Spinal cord (tissue), 10 donors: ENCODE data around the gene HS3ST5. TPM values are rescaled to one million over a fixed set of nuclear protein-coding genes. Genes with fewer than 3 reads are reported as not detected.
"Not testable (repeated sequence)": the region's sequence is repeated elsewhere in the genome, so short reads cannot be mapped to it uniquely, and the experiment has no call there.

Experiments used
- DNase-seq, 6 donors: peaks; one replicate each; pipeline versions ENCODE4 v3.0.0 to v3.0.0-alpha.2; 2013 to 2015; ENCODE audit warnings: low spot score in 6 of 6, low read depth in 4 of 6
- H3K27ac ChIP-seq: one replicate; pipeline ENCODE4 v1.5.1; 2013; ENCODE audit warnings: low read depth, low read length, control low read depth
- H3K27me3 ChIP-seq: one replicate; pipeline ENCODE4 v1.6.1; 2013; ENCODE audit warnings: low read length; ENCODE audit not compliant: control insufficient read depth, insufficient read depth
- H3K36me3 ChIP-seq: one replicate; pipeline ENCODE4 v1.6.1; 2013; ENCODE audit warnings: low read length; ENCODE audit not compliant: control insufficient read depth, insufficient read depth
- H3K4me1 ChIP-seq: one replicate; pipeline ENCODE4 v1.6.1; 2013; ENCODE audit warnings: low read length; ENCODE audit not compliant: control insufficient read depth, insufficient read depth
- H3K4me3 ChIP-seq: one replicate; pipeline ENCODE4 v1.5.1; 2013; ENCODE audit warnings: low read depth, low read length, control low read depth
- H3K9me3 ChIP-seq: one replicate; pipeline ENCODE4 v1.6.1; 2013; ENCODE audit warnings: low read length; ENCODE audit not compliant: control insufficient read depth, insufficient read depth
- WGBS: methylation state at CpG from one replicate; pipeline ENCODE4 v1.1.5; 2013; ENCODE audit warnings: missing lambda C conversion rate; ENCODE audit not compliant: insufficient coverage; 5-methylcytosine and 5-hydroxymethylcytosine counted together
- polyA plus RNA-seq, 2 donors: library from polyadenylated mRNA; unstranded; fragments of 120-200 nt; gene quantifications; one replicate each; pipeline ENCODE4 v1.2.1, GENCODE V29; 2013; ENCODE audit not compliant: insufficient read length in 2 of 2
- total RNA-seq, 2 donors: library from RNA; depleted of rRNA in 1 of 2; stranded (reverse); fragments of 120-200 nt in 1 of 2; fragments of >200 nt in 1 of 2; gene quantifications; one replicate each; pipeline versions ENCODE4 v1.2.3 to v1.2.4, GENCODE V29; 2013 to 2014
- donor health status: healthy.

Gene HS3ST5
- total and polyA plus RNA-seq, 4 donors = 4.1 to 25.8 (median 21.9) TPM

DNA sequence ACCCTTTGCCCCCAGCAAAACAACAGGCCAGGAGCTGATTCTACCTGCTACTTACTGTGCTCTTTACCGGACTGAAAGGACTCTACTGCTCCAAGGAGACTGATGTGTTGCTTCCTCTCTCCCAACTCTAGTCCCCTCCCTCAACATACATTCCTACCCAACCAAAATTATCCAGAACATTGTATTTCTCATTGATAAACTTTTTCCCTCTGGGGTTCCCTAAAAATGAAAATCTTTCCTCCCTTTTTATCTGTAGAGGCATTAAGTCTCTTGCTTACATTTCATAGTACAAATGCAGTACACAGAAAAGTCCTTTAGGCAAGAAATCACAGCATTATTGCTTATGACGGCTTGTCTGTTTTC is 940 bp upstream of the HS3ST5 start:
- peaks cover 10% of the 10 kb centered on the region for H3K27me3 ChIP-seq
- H3K4me3 ChIP-seq = peak overlapping the region; percentile 64
- H3K36me3 ChIP-seq = no peaks in the 10 kb centered on the region
- no peak overlapping the region for H3K27ac ChIP-seq
- H3K4me1 ChIP-seq = peaks cover 13% of the 10 kb centered on the region
- no peak for DNase-seq
- WGBS = 0% methylated on average over 1 of the region's 2 CpGs
- no peaks in the 10 kb centered on the region for H3K9me3 ChIP-seq

DNA sequence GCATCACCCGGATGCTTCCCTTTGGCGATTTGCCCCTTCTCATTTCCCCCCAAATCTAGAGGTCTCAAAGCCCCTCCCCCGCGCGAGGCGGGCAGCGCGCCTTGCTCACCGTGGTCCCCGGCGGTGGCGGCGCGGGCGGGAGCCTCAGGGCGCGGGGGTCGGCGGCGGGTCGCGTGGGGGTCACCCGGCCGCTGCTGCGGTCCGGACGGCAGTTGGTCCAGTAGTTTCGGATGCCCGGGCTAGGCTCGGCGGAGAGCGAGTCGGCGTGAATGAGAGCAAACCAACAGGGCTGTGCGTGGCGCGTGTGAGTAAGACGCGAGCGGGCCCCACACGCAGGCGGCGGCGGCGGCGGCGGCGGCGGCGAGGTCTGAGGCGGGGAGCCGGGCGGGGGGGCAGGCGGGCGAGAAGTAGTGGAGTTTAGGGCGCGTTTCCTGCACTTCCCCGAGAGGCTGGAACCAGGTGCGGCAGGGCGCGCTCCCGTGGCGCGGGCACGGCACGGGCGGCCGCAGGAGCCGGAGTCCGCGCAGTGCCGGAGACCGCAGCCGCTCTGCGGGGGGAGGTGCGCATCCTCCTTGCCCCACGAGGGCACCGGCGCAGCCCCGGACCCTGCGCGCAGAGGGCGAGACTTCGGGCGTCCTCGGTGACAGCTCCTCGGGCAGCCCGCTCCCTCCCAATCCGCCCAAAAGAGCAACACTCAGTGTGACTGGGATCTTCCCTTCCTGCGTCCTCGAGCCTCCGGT is 567 bp downstream of the HS3ST5 start:
- Histone ChIP-seq H3K9me3 (no peaks in the 10 kb centered on the region), H3K27me3 (peaks cover 10% of the 10 kb centered on the region), H3K4me1 (peaks cover 13% of the 10 kb centered on the region), H3K36me3 (no peaks in the 10 kb centered on the region), H3K4me3 (peak overlapping the region; percentile 64), H3K27ac (no peak overlapping the region)
- 0% methylated on average over 92 of the region's 92 CpGs for WGBS
- DNase-seq = peak in 2 of 6 donors; percentile 76 to 85

DNA sequence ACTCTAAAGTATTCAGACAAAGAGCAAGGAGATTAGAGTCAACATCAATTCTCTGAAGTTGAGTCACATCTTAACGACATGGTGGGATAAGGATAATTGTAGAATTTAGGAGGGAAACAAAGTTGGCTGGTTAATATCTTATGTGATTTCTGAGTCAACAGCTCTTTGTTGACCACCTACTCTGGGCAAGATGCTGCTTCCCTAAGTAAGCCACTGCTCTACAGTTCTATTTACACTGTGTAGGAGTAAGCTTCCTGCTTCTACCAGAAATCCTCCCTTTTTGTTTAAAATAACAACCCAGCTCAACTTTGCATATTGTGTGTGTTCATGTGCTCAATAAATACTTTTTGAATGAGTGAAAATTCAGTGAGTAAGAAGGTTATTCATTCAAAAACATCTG is 3.1 kb downstream of the HS3ST5 start:
- peaks cover 10% of the 10 kb centered on the region for H3K27me3 ChIP-seq
- no peaks in the 10 kb centered on the region for H3K36me3 ChIP-seq
- H3K4me1 ChIP-seq = peaks cover 13% of the 10 kb centered on the region
- WGBS = 14% methylated on average over 1 of the region's 1 CpG
- H3K4me3 ChIP-seq = peak overlapping the region; percentile 6
- no peaks in the 10 kb centered on the region for H3K9me3 ChIP-seq
- H3K27ac ChIP-seq = no peak overlapping the region
- peak in 1 of 6 donors; percentile 44 for DNase-seq

DNA sequence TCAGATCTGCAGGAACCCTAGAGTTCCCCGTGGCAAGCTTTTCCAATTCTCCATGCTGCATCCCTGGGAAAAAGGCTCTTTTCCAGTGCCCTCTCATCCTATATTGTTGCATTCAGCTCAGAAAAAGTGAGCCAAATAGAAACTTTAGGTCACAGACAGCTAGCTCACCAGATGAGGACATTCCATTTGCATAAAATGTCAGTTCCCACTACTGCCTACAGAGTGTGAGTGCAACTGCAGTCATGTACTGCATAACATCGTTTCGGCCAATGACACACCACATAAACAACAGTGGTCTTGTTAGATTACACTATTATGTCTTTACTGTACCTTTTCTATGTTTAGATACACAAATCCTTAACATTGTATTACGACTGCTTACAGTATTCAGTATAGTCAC is 8.6 kb downstream of the HS3ST5 start:
- no peaks in the 10 kb centered on the region for H3K9me3 ChIP-seq
- H3K27me3 ChIP-seq = no peaks in the 10 kb centered on the region
- H3K36me3 ChIP-seq = no peaks in the 10 kb centered on the region
- no peak for DNase-seq
- no peak overlapping the region for H3K4me3 ChIP-seq
- H3K4me1 ChIP-seq = no peaks in the 10 kb centered on the region
- H3K27ac ChIP-seq = no peak overlapping the region
- WGBS = 68% methylated on average over 2 of the region's 4 CpGs

DNA sequence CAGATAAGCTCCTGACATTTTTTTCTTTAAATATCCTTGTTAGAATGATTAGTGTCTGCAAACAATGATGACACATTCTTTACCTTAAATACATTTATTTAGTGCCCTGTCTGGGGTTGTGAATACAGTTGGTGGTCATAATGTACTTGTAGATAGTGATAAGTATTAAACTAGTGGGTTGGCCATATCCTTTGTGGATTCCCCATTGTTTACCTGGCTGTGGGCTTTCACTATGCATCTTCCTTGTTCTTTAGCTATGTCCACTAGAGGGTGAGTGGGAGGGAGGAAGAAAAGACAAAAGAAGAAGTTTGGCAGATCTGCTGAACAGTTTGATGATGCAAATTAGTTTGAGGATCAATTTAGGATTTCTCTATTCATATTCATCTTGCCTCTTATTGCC is 15.7 kb downstream of the HS3ST5 start:
- no peak overlapping the region for H3K4me3 ChIP-seq
- no peaks in the 10 kb centered on the region for H3K27me3 ChIP-seq
- no peaks in the 10 kb centered on the region for H3K4me1 ChIP-seq
- H3K9me3 ChIP-seq = no peaks in the 10 kb centered on the region
- H3K27ac ChIP-seq = no peak overlapping the region
- DNase-seq = no peak
- H3K36me3 ChIP-seq = no peaks in the 10 kb centered on the region

DNA sequence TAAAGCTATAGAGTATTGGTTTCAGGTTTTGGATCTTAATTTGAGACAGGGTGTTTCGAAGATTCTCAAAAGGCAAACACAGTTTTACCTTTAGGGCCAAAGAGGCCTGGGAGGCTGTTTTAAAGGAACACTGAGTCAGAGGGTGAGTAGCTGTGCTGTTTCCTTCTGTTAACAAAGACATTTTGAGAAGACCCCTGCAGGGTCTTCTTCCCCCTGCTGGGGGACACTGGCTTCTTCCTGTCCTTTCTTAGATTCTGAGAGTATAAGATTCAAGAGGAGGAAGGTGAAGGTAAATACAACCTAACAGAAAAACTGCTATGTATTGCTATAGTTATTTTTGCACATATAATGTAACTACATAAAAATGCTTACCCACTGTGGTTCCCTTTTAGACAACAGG is 19.0 kb downstream of the HS3ST5 start:
- H3K9me3 ChIP-seq = no peaks in the 10 kb centered on the region
- DNase-seq = no peak
- no peaks in the 10 kb centered on the region for H3K36me3 ChIP-seq
- H3K27ac ChIP-seq = no peak overlapping the region
- H3K4me3 ChIP-seq = no peak overlapping the region
- H3K27me3 ChIP-seq = no peaks in the 10 kb centered on the region
- no peaks in the 10 kb centered on the region for H3K4me1 ChIP-seq
- WGBS = 83% methylated on average over 1 of the region's 1 CpG

DNA sequence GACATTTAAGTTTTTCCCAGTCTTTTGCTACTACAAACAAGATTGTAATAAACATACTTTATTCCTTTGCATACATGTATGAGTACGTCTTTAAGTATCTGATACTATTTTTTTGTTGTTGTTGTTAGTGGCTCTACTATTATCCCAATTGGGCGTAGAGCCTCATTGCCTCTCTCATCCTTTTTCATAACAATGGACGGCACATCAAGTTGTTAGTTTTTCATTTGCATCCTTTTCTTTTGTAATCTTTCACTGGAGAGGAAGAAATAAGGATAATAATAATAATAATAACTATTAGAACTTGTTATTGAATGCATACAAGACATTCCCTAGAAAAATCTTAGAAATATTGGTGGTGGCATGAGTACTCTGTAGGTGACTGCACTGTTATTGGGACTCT is 23.1 kb downstream of the HS3ST5 start:
- whole genome bisulfite sequencing = no CpG with 5 or more reads among the region's 3 CpGs
- Histone ChIP-seq H3K4me1 (no peaks in the 10 kb centered on the region), H3K4me3 (no peak overlapping the region), H3K27me3 (no peaks in the 10 kb centered on the region), H3K36me3 (no peaks in the 10 kb centered on the region), H3K9me3 (no peaks in the 10 kb centered on the region), H3K27ac (no peak overlapping the region)
- DNase-seq = no peak

DNA sequence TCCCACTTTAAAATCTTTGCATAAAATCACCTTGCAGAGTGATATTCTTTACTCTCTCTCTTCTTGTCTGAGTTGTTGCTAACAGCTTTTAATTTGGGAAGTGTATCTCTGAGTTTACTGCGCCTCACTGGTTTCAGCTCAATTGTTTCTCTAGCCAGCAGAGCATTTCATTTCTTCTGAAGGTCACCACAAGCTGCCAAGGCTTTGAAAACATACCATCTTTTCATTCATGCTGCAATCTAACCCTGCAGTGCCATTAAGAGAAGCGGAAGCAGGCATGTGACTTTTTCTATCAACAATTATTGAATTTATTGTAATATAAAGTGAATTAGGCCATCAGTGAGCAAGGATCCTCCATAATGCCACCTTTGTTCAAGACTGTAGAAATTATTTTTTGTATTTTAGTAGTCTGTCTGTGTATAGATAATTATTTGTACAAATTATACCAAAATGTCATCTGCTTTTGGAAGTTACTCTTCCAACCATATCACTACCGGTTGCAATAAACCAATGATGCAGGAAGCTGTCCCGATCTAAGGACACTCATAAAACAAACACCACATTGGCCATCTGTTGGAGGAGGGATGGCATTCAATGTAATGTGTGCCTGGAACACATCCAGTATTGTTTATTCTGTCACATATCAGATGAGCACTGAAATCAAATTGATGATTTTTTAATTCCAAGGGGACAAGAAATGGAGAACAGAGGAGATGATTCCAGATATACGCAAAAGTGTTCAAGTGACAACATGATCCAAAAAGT is 26.8 kb downstream of the HS3ST5 start:
- Histone ChIP-seq H3K36me3 (no peaks in the 10 kb centered on the region), H3K27me3 (no peaks in the 10 kb centered on the region), H3K4me3 (no peak overlapping the region), H3K27ac (no peak overlapping the region), H3K4me1 (no peaks in the 10 kb centered on the region), H3K9me3 (no peaks in the 10 kb centered on the region)
- DNase-seq = peak in 1 of 6 donors; percentile 69
- WGBS = no CpG with 5 or more reads among the region's 5 CpGs

DNA sequence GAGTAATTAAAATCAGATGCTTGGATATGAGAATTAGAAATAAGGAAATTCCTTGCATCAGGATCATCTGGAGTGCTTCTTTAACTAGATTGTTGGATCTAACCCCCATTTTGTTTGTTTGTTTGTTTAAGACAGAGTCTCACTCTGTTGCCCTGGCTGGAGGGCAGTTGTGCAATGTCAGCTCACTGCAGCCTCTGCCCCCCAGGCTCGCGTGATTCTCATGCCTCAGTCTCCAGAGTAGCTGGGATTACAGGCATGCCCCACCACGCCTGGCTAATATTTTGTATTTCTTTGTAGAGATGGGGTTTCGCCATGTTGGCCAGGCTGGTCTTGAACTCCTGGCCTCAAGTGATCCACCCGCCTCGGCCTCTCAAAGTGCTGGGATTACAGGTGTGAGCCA is 29.0 kb downstream of the HS3ST5 start:
- DNase-seq, H3K27ac ChIP-seq, H3K9me3 ChIP-seq, H3K4me1 ChIP-seq, H3K27me3 ChIP-seq, H3K4me3 ChIP-seq, H3K36me3 ChIP-seq: not testable (repeated sequence)
- WGBS = 97% methylated on average over 4 of the region's 6 CpGs

DNA sequence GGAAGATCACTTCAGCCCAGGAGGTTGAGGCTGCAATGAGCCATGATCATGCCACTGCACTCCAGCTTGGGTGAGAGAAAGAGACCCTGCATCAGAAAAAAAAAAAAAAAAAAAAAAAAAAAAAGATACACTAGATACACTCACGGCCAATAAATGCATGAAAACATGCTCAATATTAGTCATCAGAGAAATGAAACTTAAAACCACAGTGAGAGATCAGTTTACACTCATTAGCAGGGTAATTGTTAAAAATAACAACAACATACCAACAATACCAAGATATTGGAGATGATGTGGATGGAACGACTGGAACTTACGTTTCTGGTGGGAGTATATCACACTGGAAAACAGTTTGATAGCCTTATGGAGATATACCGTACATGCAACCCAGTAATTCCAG is 29.9 kb downstream of the HS3ST5 start:
- H3K9me3 ChIP-seq = no peaks in the 10 kb centered on the region
- H3K27ac ChIP-seq = no peak overlapping the region
- DNase-seq = no peak
- no peak overlapping the region for H3K4me3 ChIP-seq
- H3K4me1 ChIP-seq = no peaks in the 10 kb centered on the region
- WGBS = 60% methylated on average over 1 of the region's 4 CpGs
- H3K27me3 ChIP-seq = no peaks in the 10 kb centered on the region
- H3K36me3 ChIP-seq = no peaks in the 10 kb centered on the region
